HG03442 (cell line): Measurements from ENCODE around the gene SIRPB2.

Source experiments
- ATAC-seq: cut with Tn5 transposase; IDR thresholded peaks from one replicate; pipeline ENCODE4 v1.9.1; 2021; ENCODE audit warnings: mild to moderate bottlenecking, moderate library complexity; ENCODE audit not compliant: unreplicated experiment

The SIRPB2 gene

DNA sequence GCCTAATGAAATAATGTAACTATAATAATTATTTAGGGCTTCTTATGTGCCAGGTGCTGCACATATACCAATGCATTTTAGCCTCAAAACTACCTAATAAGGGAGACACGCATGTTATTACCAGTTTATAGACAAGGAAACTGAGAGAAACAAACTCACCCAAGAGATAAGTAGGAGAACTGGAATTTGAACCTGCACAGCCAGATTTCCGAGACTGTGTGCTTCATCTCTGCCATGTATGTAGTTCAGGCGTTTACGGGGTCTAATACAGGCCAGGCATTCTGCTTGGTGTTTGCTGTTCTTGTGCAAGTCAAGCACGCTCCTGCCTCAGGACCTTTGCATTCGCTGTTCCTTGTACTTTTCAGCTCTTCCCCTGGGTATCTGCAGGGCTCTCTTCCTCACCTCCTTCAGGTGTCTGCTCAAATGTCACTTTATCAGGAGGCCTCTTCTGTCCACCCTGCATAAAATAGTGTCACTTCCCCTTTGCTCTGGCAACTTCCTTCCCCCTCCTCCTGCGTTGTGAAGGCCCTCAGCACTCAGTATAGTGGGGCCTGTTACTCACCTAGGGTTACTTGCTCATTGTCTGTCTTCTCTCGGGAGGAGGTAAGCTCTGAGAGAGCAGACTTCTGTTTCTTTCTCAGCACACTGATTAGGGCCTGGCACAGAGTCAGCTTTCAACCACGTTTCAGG is 18.5 kb downstream of the SIRPB2 start:
- ATAC-seq, result no peak

DNA sequence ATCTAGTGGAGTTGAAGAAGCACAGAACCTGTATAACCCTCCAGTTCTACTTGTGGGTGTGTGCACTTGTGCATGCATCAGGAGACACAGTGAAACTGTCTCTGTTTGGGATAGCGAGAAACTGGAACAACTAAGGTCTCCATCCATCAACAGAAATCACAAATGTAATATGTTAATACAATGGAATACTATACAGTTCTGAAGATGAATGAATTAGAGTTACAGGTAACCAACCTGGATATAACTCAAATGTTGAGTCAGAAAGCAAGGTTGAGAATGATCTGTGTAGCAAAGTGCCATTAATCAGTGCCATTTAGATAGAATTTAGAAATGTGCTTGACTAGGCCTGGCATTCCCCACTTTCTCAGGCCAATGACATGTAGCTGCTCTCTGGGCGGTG is 20.0 kb downstream of the SIRPB2 start:
- no peak for ATAC-seq

DNA sequence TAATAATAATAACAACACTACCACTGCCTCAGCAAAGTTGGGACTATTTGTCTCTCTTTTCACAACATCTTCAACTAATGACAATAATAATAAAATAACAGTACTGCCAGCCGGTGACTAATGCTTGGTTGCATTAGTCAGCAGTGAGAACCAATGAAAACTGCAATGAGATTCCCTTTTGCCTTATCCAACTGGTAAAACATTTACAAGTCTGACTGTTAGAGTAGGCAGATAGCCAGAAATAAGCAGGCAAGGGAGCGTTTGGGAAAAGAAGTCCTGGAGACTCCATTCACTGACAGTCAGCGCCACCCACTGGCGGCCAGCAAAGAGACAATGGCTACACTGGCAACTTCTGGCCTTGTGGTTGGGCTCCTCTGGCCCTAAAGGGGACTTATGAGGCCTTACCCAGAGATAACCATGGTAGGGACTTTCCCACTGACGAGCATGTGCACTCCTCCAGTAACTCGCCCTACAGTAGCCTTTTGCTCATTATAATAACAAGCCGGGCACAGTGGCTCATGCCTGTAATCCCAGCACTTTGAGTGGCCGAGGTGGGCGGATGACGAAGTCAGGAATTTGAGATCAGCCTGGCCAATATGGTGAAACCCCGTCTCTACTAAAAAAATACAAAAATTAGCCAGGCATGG is 21.2 kb downstream of the SIRPB2 start:
- no peak for ATAC-seq

DNA sequence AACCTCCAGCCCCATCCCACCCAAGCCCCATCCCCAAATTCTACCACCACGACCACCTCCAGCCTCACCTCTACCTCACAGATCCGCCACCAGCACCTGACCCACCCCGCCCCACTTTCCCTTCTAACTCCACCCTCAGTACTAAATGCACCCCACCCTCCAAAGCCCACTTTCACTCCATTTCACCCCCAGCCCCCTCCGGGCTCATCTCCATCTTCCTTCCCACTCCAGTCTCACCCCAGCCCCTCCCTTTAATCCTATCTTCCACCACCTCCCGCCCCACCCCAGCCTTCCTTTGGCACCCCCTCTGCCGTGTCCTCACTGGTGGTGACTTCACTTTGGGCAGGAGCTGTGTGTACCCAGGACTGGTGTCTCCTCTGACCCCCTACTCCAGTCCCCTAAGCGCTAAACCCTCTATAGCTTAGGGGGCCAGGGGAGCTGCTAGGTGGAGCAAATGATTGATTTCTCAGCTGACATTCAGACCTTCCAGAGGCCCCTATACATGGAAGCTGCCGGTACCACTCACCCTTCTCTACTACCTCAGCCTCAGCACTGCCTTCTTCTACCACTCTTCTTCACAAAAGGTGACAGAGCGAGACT is 21.8 kb downstream of the SIRPB2 start:
- no peak for ATAC-seq

DNA sequence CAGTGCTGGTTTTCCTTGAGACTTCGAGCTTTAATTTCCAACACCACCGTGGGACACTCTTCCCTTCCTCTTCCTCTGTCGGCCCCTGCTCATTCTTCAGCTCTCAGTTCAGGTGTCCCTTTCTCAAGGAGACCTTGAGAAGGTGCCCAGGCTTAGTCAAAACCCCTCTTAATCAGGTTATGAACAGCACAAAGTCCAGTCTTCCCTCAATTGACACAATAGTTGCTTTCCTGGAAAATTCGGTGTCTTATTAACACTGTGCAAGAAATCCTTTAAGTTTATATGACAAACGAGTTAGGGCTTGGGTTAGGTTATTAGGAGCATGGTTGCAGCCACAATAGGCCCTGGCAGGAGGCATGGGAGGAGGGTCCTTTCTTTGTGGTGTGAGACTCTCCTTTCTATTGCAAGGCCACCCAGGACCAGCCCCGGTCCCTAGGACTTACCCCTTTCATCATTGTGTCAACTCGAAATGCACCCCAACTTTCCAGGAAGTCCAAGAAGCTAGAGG is 23.0 kb downstream of the SIRPB2 start:
- ATAC-seq, result no peak

DNA sequence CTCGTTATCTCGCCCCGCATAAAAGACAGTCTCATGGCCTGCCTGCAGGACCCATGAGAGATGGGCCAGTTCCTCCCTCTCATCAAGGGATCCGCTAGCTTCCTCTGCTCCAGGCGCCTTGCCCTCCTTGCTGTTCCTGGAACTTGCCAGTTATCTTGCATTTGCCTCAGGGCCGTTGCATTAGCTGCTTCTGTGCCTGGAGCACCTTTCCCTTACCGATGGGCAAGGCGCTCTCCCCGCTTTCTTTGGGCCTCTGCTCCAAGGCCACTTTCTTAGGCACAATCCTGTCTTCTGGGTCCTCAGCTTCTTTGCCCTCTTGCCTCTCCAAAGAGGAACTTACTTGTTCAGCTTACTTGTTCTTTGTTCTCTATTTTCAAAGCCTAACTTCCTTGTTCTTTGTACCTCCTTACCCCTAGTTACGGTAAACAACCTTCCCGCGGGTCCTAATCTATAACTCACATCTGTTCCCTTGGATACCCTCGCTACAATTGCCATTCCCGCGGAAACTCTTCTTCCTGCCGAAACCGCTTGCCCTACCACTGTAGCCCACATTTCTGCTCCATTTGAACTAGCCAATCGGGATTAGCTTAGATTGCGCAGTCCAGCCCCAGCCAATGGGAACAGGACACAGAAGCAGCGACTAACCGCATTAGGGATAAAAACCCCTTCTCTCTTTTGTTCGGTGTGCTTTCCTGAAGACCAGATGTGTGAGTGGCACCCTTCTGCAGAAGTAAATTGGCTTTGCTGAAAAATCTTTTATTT is 23.7 kb downstream of the SIRPB2 start:
- no peak for ATAC-seq

DNA sequence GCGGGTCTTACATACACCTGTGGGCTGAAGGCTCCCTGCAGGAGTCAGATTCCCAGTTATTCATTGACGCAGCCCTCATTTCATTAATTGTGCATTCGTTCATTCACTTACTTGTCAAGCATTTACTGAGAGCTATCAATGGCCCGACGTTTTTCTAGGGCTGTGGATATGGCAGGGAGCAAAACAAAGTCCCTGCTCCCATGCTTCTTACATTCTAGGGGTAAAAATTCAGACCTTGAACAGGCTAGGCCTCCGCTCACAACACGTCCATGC is 24.2 kb downstream of the SIRPB2 start:
- no peak for ATAC-seq

DNA sequence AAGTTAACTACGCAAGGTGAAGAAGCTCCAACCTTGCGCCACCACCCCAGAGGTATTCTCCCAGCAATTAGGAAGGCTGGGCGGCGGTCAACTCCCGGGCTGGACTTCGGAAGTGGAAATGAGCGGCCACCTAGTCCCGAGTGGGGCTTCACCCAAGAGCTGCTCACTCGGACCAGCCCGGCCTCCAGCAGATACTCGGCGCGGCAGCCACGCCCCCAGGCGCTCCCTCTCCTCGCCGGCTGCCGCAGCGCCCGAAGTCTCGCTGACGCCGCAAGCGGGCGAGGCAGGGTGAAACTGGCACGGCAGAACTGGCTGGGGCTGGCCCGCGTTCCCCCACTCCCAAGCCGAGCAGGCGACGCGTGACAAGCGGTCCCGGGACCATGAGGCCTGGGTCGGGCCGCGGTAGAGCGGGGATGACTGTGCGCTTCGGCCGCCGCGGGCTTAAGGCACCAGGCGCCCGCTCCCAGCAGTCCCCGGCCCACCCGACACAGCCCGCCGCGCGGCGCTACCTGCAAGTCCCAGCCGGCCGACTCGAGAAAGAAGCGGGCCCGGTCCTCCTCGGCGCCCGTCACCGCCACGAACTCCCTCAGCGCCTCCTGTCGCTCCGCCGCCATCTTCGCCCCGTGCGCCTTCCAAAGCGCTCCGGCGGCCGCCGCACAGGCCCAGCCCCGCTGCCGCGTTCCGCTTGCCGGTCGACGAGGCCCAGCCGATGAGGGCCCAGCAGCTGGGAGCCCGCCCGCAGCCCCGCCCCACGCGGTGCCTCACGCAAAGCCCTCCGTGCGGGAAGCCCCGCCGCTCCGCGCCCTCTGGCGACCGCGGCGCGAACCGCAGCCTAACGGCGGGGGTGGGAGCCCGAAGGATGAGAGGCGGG is 24.8 kb downstream of the SIRPB2 start, which contains the start of gene NSFL1C:
NSFL1C (minus strand) TSS at position 639 of the 871 bp plus-strand sequence; CDS start at position 614, 25 bp downstream.
- ATAC-seq, result peak; percentile 84

DNA sequence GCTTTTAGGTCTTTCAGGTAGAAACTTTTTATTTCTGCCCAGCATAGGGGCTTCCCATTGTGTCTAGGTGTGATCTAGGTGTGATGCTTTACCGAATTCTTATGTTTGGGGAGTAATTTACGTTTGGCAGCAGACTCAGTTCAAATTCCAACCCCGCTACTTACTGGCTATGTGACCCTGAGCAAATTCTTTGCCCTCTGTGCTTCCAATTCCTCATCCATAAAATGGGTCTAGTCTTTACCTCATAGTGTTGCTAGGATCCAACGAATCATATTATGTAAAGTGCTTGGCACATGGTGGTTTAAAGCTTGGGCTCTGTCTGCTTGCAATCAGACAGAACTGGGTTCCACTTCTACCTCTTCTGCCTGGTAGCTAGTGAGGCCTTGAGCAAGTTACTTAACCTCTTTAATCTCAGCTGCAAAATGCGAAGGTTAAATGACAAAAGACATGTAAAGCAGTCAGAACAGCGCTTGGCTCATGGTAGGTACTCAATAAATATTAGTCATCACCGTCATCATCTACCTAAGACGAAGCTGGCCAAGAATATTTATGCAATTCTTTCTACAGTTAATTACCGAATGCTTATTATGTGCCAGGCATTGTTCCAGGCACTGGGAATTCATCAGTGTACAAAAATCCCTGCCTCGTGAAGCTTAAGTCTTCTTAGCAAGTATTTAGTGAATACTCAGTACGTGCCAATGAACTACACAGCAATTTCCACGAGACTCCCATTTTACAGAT is 25.6 kb downstream of the SIRPB2 start:
- ATAC-seq, result no peak

DNA sequence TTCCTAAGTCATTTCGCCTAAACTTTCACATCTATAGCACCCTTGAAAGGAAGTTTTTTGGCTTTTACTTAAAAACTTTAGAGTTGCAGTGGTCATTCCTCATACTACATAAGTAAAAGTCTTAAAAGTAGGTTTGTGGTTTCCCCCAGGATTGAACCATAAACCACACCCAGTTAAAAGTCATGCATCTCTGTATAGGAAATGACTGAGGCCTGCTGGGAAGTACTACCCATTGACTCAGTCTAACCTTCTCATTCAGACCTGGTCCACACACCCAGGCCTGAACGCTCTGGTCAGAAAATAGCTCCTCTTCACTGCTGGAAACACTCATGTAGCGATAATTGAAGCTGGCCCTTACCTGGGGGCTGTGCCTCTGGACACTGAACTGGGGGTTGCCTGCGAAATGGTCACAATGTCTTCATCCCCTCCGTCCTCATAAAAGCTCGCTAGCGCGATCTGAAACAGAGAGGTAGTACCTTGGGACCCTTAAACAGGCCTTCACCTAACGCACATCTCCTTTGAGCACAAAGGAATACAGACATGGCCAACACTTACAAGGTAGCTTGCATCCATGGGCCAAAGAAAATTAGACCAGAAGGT is 27.1 kb downstream of the SIRPB2 start:
- ATAC-seq, result no peak

DNA sequence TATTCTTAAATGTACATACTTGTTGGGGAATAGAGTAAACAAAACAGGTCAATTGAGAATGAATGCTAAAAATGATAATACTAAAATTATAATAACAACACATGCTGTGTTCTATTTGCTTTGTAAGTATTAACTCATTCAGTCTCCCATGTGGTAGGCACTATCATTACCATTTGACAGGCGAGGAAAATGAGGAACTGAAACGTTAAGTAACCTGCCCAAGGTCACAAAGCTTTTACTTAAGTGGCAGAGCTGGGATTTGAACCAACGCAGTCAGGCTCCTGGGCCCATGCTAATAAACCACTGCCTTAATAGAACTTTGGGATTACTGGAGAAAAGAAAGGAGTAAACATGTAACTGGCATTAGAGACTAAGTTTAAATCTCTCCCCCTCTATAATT is 28.4 kb downstream of the SIRPB2 start:
- ATAC-seq, result no peak

DNA sequence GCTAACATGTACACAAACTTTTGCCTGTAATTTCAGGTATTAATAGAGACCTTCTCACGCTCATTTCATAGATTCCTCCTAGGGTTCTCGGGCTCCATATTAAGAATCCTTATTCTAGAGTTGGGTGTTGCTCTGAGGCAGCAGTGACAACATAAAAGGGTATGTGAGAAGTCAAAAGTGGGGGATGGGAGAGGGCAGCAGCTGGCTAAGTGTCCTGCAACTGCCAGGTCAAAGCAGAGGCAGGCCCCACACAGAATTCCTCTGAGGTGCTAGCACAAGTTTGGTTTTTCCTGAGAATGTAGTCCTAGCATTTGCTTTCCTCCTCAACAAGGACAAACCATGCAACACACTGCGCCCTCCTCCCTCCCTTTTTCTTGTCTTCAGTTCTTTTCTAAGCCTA is 29.2 kb downstream of the SIRPB2 start:
- ATAC-seq, result no peak

DNA sequence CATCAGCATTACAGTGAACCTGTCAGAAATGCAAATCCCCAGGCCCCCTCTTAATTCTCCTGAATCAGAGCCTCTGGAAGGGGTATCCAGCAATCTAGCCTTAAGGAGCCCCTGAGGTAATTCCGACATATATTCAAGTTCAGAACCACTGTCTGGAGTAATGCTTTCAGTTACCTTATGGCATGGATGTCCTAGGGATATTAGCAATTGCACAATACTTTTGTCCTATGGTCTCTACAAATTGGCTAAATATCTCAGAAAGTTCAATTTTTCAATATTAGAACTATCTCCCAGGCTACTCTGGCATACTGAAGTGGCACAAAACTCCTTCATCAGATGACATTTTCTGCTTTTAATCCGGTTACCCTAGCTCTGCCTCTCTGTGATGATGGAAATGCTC is 30.9 kb downstream of the SIRPB2 start:
- no peak for ATAC-seq

DNA sequence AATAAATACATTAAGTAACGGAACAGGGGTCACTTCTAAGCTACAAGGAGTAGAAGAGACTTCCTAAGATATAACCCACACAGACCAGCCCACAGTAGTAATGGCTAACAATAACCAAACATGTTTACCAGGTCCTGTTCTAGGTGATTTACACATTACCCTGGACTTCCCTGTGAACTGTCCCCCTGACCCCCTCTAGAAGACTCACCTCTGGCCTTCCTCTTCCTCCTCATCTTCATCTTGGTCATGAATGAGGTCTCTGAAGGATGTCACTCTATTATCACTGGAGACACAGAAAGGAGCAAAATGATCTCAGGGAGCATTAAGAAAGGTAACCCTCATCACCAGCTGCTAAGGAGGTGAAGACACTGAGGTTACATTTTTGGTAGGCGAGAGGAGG is 33.2 kb downstream of the SIRPB2 start:
- ATAC-seq, result no peak

DNA sequence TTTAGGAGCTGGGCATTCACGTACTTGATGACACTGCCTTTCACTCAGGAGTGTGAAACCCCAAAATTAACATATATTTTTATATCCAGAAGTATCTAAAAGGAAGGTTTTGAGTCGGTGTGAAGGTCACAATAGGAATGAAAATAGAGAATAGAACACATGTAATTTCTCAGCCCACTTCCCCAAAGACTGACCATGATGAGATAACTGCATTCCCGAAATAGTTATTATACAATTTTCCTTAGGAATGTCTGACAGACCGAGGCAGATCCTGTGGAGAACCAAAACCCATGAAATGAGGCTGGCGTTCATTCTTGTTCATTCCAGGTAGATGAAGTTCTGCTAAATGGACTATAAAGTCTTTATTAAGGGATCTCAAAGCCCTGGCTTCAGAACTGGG is 34.9 kb downstream of the SIRPB2 start:
- no peak for ATAC-seq

DNA sequence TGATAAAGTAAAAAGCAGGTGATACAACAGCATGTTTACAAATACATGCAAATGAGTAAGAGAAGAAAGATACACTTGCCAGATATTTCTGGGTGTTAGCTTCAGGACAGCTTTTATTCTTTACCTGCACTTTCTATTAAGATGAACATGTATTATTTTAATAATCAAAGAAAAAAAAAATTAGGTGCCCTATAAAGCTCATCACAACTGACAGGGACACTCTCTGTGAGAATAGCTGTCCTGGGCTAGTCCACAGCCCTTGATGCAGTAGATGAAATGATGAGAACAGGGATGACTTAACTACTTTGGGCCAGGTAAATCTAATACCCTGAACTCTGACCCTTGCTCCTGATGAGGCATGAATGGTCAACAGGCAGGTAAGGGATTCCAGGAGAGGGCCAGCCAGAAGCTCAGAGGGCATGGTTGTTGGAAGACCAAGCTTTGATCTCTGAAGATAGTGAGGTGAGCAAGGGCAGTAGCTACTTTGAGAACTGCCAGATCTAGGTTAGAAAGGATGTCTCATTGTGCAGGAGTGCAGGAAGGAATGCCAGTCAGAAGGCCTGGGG is 40.2 kb downstream of the SIRPB2 start:
- ATAC-seq, result no peak

DNA sequence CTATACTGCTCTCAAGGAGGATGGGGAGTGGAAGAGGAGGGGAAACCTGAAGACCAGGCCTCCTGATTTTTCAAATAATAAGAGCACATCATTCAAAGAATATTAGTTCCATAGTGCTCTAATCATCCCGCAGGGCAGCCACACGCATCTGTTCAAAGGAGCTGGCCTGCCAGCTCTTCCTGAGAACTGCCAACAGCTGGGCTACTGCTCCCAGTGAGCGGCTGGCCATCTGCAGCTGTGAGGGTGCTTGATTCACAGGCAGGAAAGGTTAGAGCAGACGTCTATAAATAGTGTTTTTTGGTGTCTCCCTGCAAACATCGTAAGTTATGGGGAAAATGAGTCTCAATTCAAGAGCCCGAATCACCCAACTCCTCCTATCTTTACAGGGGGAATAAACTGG is 41.9 kb downstream of the SIRPB2 start:
- no peak for ATAC-seq

DNA sequence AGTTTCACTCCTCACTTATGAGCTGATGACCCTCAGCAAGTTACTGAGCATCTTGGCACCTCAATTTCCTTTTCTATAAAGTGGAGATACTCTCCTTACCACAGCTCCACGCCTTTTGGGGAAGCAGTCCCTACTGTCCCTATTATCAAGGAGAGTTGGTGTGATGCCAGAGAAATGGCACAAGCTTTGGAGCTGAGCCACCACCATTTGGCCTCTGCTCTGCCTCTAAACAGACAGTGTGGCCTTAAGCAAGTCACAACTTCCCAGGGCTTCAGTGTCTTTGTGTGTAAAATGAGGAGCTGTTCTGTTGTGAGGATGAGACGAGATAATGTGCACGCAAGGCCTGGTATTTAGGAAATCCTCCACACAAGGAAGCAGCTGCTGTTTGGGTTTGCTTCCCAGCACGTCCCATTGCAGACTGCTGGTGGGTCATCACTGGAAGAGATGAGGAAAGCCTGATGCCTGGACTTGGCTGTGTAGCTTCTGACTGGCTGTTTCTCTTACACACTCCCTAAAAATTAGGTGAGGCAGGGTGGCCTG is 43.1 kb downstream of the SIRPB2 start:
- no peak for ATAC-seq

DNA sequence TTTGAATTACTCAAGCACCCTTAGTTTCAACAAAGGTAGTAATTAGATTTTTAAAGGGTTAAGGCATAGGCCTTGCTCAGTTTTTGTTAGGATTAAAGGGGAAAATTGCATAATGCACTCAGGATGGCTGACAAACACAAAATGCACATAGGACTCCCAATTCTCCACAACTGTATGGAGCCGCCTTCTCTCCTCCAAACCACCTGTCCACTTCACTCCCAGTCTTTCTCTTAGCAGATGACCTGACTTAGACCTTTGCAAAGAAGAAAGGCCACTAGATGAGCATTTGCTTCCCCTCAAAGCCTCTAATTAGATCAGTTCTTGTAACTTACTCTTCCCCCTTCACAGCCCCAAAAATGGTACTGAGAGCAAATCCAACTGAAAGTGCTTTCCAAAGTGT is 44.7 kb downstream of the SIRPB2 start:
- ATAC-seq, result no peak
